HUDEP-2 (cell line): ENCODE results near the gene PLXNA2.
A peak's percentile ranks its signal among the peaks of the same experiment; 100 is the strongest.

Experiments
- DNase-seq, 76 experiments: peaks; one replicate each; lab custom pipeline; 2025; ENCODE audit not compliant: unreplicated experiment in 76 of 76; lab: John Stamatoyannopoulos, UW

The PLXNA2 gene

DNA sequence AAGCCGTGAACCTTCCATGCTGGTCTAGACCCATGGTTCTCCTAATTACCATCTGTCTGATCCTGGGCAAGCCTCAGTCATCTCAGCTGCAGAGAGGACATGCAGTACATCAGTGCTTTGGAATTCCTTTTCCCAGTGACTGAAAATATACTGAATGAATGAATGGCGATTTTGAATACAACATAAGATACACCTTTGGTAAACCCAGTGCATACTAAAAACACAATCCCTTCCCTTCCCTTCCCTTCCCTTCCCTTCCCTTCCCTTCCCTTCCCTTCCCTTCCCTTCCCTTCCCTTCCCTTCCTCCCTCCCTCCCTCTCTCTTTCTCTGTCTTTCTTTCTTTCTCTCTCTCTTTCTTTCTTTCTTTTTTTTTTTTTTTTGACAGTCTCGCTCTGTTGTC is 21.3 kb upstream of the PLXNA2 start:
- DNase-seq, result no peak

DNA sequence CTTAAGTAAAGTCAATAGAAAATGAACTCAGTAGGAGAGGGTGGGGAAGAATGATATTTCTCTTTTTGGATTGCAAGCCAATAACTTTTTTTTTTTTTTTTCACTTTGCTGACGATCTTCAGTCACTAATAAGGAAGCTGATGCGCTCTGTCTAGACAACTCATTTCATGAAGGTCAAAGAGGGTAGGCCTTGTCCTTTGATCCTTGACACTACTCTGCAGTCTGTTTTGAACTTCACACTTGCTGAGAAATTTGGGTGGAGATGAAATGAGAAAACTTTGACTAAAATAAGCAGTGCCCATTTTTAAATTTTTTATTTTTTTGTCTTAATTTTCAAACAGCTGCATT is 20.9 kb upstream of the PLXNA2 start:
- DNase-seq, result no peak

DNA sequence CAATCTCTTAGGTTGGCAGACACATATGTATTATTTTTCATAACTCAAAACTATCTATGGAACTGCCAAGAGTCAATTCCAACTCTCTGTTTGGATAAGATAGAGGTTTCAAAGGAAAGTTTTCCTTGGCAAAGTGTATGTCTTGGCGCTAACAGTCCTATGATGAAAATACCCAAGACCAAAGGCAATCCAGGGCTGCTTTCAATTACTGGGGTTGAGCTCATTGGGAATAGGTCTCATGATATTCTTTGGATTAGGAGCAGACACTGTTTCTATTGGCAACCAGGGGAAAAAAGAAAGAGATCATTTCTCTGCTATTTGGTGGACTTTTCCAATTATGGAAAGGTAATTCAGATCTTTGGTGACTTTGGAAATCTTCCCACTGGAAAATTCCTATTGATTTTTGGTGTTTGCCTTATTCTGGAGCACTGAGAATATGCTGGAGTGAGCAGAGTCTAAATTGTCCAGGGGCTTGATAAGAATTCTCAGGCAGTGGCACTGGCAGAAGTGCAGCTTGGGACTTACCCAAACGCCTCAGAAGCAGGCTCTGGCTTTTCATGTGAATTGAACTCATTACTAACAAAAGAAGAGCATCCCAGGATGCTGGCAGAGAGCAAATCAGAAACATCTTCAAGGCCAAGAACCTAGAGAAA is 20.4 kb upstream of the PLXNA2 start:
- no peak for DNase-seq

DNA sequence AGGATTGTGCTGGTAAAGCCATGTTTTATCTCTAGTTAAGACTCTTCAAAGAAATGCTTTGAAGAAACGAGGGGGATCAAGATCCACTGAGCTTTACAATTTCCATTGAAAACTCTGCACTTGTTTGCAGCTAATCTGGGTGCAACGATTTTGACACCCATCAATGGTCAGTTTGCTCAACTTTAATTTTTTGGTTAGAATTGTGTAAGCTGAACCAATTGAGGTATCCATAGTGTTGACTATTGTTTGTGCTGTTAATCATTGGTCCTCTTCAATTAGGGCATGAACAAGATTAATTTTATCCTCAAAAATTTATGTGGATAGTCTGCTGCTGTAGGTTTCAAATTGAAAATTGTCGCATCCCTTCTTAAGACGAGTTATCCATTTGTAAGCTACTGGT is 17.7 kb upstream of the PLXNA2 start:
- DNase-seq, result no peak

DNA sequence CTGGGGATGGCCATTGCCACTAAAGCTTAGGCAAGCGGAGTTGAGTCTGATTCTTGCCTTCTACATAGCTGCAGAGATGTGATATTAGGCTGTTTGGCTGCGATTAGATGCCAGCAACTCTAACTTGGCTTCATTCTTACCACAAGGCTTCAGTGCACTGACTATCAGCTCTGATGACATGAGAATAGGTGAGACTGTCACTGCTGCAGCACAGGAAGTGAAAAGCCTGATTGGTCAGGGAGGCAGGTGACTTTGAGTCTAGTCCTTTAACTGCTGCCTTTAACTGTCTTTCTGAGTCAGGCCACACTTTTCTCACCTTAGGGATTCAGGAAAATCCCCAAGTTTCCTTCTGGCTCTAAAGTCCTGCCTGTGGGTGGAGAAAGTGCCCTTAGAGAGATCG is 14.1 kb upstream of the PLXNA2 start:
- no peak for DNase-seq

DNA sequence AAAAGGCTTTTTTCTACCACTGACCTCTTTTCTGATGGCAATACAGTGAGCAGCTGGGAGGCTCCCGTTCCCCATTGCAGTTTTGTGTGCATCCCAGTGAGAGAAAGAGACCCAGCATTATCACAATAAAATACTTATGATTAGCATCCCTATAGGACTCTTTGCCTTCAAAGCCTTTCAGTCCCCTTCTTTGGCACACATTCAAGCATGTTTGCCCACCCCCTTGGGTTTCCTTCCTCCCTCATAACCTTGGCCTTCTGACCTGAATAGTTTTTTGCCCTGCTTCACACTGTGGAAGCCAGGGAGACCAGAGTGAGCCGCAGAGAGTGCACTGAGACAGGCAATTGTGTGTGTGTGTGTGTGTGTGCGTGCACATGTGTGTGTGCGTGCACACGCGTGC is 13.2 kb upstream of the PLXNA2 start:
- no peak for DNase-seq

DNA sequence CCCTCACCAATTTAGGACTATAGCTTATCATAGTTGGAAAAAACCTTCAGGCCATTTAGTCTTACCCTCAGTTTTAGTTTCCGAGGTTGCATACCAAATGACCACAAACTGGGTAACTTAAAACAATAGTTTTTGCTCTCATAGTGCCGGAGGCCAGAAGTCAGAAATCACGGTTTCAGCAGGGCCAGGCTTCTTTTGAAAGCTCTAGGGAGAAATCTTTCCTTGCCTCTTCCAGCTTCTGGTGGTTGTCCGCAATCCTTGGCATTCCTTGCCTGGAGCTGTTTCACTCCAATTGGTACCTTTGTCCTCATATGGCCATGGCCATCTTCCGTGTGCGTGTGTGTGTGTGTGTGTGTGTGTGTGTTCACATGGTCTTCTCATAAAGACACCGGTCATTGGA is 12.4 kb upstream of the PLXNA2 start:
- DNase-seq, result no peak

DNA sequence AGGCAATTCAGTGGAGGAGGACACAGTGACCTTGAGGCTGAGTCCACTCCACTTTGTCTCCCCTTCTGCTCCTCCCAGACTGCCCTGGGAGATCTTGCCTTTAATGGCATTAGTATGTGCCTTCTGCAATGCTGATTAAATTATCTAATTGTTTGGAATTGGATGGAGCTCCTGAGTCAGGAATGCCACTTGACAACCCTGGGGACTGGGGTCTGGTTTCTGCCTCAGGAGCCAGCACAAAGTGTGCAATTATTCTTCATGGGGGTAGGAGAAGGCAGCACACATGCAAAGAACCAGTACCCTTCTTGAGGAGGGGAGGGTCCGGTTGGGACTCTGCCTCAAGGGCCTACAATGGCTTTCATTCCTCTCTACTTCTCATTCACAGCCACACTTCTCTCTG is 11.9 kb upstream of the PLXNA2 start:
- DNase-seq, result no peak

DNA sequence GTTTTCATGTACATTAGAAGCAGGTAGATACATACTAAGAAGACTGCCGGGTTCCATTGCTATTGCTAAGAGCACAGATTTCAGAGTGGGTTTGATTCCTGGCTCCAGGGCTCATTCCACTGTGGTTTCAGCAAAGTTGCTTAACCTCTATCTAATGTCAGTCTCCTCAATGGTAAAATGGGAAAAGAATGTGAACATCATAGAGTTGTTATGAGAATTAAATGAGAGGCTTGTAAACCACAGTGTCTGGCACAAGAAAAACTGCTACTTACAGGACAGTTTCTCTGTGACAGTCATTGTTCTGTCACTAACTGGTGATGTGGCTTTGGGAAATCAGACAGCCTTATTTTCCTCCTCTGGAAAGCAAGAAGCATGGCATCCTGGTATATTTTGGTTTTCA is 10.7 kb upstream of the PLXNA2 start:
- DNase-seq, result no peak

DNA sequence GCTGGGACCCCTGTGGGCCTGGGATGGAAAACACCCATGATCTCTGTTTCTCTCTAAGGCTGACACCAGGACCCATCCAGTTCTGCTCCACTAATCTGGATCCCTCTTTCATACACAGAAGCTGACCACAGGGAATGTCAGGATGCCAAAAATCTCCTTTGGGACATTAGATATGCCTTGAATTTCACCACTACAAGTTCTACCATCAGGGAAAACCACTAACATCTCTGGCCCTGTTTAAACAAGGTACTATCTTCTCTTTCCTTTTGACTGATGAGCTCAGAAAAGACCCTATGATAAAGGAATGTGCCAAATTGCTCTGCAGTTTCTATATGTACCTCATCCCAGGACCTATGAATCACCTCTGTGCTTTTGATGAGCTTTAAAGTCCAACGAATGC is 10.2 kb upstream of the PLXNA2 start:
- DNase-seq, result no peak

DNA sequence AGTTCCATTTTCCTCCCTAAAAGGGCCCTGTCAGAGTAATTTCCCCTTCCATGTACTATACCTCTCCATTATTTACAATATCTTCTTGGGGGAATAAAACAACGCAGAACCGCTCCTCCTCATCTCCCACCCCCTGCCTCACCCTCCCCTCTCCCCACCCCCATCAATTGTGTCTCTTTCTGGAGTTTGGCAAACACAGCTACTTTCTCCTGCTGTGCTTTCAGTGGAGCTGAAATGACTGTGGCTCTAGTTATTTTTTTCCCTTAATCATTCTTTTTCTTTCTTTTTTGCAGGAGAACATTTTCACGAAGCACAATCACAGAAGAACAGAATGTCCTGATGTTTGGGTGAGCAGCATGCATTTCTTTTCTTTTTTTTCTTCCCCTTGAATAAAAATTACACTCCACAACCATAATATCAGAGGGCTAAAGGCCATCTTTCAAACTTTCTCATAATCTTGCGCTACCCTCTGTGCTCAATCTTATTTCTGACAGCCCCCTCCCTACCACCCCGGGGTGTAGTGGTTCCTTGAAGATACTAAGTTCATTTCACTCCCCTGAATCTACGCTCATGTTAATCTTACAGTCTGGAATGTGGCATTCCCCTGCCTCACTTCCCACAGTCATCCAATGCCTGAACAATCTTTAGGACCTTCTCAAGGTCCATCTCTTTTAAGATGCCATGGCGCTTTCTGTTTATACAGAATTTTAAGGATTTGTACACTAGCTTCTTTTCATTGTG is 8.8 kb upstream of the PLXNA2 start:
- DNase-seq, result no peak

DNA sequence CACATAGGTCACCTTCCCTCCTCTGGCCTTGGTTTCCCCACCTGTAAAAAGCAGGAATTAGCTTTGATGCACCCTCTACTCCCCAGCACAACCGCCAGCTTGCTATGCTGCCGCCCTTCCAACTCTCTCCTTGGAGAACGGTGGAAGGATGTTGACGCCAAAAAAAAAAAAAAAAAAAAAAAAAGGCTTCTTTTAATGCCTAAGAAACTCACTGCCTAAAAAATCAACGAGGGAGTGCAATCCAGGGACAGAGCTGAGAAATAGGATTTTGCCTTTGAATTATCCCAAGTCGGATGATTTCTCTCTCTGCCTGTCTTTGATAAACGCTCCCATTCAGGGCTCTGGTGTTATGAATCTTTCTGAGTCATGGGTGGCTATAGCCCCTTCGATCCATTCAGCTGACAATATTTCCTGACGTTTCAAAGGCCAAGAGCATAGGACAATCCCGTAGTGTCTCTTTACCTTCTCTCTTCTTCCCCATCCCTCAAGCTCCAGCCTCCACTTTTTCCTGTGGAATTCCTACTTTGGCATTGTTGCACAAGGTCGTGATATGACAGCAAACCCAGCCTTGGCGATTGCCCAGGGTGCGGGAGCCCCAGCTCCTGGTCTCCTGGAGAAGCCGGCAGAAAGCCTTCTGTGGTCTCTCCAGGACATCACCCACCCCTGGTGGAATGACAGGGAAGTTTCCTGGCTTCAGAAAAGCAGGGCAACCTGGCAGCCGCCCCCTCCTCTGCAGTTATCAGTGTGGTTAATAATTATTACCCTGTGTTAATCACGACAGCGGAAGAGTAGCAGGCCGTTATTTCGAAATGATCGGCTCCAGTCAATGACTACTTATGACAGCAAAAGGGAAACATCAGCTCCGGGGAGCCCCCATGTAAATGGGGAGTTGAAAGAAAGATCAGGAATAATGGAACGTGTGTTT is 8.0 kb upstream of the PLXNA2 start:
- DNase-seq, result no peak

DNA sequence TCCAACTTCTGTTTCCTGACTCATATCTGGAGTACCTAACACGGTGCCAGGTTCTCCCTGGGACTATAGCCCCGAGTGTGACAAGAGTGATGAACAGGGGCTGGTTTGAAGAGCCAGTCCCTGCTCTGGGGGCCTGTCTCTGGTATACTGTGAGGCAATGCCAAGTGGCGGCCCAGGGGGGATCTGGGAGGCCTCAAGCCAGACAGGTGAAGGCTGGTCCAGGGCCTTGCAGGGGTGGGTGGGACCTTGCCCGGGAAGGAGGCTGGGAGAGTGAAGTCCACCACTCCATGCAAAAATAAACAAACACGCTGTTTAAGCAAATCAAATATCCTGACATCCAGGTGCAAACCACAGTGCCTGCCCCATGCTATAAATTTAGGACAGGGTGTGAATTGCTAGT is 6.8 kb upstream of the PLXNA2 start:
- DNase-seq, result no peak

DNA sequence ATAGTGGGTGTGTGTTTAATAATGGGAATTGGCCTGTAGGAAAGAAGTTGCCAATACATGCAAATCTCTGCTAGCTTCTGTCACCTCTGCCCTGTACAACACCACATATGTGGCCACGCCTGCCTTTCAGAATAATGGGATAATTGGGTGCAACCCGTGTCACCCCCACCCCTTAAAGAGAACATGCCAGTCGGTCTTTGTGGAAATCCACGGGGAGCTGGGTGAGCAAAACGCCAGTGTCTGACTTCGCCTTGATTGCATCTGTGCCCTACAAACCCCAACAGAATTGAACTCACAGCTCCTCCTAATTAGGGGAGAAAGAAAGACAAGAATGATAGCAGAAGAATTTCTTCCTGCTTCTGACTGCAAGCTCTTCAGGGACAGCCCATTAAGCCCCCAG is 6.4 kb upstream of the PLXNA2 start:
- no peak for DNase-seq

DNA sequence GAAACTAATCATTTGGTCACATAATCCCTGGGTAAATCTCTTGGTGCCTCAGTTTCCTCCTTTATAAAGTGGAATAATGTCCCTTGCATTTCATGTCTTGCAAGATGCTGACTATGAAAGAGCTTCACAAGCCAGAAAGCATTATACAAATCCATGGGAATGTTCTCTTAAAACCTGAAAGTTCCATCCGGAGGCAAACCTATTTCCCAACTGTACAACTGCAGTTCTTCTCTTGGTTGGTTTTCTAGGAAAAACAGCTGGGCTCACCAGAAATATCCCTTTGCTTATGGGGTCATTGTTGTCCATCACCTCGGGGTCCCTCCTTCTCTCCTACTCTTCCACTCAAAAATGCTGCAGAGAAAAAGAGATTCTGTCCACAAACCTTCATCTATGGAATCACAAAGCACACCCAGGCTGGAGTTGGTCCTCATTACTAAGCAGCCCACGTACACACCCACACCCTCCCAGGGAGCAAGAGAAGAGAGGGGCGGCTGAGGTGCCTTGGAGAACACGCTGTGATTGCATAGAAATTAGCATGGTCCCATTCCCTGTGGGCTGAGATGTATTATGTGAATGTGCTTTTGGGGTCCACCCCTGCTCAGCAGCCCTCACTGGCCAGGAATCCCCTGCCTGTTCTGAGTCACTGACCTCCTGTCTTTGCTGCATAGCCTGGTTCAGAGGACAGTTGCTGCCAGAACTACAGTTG is 5.0 kb upstream of the PLXNA2 start:
- DNase-seq, result no peak

DNA sequence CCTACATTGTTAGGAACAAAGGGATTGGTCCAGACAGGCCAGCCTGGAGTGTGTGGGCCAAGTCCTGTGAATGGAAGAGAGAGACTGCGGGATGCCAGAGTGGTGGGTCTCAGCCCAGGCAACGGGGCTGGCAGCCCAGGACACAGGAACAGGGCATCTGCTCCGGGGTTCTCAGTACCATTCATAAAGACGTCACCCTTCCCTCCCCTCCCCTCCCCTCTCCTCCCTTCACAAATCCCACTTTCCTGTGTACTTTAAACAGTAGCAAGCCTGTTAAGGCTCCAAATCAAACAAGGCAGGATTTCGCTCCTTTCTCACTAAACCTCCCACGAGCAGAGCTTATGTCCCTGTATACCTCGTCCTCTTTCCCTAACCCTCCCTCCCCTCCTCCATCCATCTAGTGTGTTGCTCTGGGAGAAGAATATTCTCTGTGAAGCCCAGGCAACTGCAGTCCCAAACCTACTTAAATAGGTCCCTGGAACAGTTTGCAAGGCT is 4.2 kb upstream of the PLXNA2 start:
- DNase-seq, result no peak

DNA sequence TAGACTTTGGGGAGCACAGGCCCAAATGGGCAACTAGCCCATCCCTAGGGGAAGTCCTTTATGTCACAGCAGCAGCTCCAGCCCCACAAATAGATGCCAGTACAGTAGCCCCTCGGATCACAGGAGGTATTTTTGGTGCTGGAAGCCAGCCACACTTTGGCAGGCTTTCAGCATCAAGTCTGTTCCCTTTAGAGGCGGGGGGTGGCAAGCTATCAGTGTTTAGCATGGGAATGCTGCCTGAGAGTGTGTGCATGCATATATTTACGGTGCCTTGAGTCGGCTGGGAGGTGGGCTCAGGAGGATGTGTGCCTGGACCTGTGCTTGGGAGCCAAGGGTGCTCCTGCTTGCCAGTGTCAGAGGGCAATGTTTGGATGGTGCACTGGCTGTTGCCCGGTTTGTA is 3.5 kb upstream of the PLXNA2 start:
- DNase-seq, result no peak

DNA sequence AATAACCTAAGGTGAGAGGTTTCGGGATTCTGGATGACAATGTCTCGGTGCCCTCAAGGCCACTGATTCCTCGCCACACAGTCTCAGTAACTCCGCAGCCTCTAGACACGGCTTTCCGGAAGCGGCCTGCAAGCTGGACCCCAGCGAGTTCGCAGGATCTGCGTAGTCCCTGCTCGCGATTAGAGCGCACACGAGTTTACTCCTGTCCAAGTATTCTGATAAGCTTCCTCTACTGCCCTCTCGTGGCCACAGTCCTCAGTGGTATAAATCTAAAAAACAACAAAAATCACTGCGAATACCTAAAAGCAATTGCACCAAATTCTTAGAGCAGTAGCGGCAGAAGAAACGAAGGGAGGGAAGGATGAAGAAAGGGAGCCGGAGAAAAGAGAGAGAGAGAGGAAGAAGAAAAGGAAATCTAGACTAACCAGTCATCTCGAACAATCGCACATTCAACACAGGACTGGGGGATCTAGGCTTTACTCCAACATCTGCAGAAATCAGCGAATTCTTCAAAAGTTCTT is 1.1 kb upstream of the PLXNA2 start:
- DNase-seq, result peak in 71 of 76 experiments; percentile 12 to 81 (median 66)

DNA sequence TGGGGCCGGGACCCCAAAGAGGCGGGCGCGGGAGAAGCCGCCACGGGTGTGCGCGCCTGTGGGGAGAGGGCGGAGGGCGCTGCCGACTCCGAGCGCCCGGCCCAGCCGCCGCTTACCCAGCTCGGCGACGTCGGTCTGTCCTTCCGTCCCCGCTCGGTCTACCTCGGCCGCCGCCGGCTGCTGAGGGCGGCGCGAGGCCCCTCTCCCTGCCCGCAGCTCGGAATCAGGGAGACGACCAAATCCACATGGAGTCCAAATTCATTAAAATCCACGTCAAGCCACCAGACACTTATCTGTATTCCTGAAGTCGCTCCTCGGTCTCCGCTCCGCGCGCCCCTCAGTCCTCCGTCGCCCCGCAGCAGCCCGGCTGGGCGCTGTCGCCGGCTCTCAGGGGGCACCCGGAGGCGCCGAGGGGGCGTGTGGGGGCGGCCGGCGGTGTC is 637 bp downstream of the PLXNA2 start:
- peak in 1 of 76 experiments; percentile 24 for DNase-seq

DNA sequence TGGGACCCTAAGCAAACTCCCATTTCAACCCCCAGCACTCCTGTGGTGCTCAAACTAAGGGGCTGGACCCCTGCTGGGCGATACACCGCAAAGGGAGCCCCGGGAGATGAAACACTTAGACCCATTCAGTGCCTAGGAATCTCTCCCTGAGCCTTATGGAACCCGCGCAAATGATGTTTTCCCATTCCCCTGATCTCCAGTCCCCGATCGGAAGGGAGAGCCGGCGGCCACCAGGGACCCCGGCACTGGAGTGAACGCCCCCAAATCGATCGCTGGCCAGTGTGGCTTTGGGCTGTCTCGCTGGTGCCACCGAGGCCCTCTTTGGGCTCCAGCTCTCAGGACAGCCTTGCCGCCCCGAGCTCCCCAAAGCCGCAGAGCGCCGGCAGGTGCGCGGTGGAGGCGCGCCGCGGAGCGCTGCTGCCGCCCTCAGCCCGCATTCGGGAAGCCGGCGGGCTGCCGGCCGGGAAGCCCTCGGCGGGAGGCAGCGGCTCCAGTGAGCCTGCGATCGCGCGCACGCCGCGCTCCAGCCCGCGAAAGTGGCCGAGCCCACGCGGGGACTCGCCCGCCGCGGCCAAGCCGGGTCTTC is 1.1 kb downstream of the PLXNA2 start:
- no peak for DNase-seq
